Measurements from ENCODE around the gene NOS1AP. TPM values are rescaled to one million over a fixed set of nuclear protein-coding genes. Genes with fewer than 3 reads are reported as not detected.

The NOS1AP gene
- total and polyA plus RNA-seq, 9 of the 15 experiments (the other 6 are each of a cell fraction or from before 2014, with no cell fraction given) = 0.07 to 1.5 (median 0.22) TPM

- no peak for TF ChIP-seq MLLT1 (IDR thresholded peaks at IDR 0.05)
- no peak for TF ChIP-seq MIER1 (IDR thresholded peaks at IDR 0.05; ENCODE audit: low read depth)
- TF ChIP-seq ZMIZ1 (IDR thresholded peaks at IDR 0.05; ENCODE audit: low read depth in 2 of 2, low read length in 2 of 2) = no peak
- TF ChIP-seq TCFL5 (CRISPR knock-in tag; conservative IDR thresholded peaks at IDR 0.05) = no peak
- TF ChIP-seq ETV5 (CRISPR knock-in tag; IDR thresholded peaks at IDR 0.05; ENCODE audit: low read depth) = peak; percentile 54; the same call in 1 of the 2 replicates
- no peak for TF ChIP-seq ZNF133 (CRISPR knock-in tag; IDR thresholded peaks at IDR 0.05)
- no peak for TF ChIP-seq RBM39 (optimal IDR thresholded peaks at IDR 0.05; ENCODE audit: low read depth, low read length)
- TF ChIP-seq ZBTB1 (CRISPR knock-in tag; IDR thresholded peaks at IDR 0.05; ENCODE audit: borderline replicate concordance, low read depth) = no peak
- TF ChIP-seq, protein P1, sequence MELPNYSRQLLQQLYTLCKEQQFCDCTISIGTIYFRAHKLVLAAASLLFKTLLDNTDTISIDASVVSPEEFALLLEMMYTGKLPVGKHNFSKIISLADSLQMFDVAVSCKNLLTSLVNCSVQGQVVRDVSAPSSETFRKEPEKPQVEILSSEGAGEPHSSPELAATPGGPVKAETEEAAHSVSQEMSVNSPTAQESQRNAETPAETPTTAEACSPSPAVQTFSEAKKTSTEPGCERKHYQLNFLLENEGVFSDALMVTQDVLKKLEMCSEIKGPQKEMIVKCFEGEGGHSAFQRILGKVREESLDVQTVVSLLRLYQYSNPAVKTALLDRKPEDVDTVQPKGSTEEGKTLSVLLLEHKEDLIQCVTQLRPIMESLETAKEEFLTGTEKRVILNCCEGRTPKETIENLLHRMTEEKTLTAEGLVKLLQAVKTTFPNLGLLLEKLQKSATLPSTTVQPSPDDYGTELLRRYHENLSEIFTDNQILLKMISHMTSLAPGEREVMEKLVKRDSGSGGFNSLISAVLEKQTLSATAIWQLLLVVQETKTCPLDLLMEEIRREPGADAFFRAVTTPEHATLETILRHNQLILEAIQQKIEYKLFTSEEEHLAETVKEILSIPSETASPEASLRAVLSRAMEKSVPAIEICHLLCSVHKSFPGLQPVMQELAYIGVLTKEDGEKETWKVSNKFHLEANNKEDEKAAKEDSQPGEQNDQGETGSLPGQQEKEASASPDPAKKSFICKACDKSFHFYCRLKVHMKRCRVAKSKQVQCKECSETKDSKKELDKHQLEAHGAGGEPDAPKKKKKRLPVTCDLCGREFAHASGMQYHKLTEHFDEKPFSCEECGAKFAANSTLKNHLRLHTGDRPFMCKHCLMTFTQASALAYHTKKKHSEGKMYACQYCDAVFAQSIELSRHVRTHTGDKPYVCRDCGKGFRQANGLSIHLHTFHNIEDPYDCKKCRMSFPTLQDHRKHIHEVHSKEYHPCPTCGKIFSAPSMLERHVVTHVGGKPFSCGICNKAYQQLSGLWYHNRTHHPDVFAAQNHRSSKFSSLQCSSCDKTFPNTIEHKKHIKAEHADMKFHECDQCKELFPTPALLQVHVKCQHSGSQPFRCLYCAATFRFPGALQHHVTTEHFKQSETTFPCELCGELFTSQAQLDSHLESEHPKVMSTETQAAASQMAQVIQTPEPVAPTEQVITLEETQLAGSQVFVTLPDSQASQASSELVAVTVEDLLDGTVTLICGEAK (IDR thresholded peaks at IDR 0.05) = no peak
- TF ChIP-seq, protein P1 (CRISPR knock-in tag; IDR thresholded peaks at IDR 0.05) = no peak
- no peak for TF ChIP-seq PHB2 (IDR thresholded peaks at IDR 0.05; ENCODE audit: low read depth)
Observed at GRCh38 chr1:162396201-162396906, 326.9 kb downstream of the NOS1AP start (continued).
